HUES6 (cell line): ENCODE results near the gene COL15A1.

ENCODE experiments used
- H3K27ac ChIP-seq: 2 replicates; pipeline ENCODE4 v1.7.0; 2013; ENCODE audit warnings: low read depth, mild to moderate bottlenecking, low read length, inconsistent platforms
- H3K27me3 ChIP-seq: 2 replicates; pipeline ENCODE4 v1.6.1; 2013; ENCODE audit warnings: low read length; ENCODE audit not compliant: control insufficient read depth, insufficient read depth
- H3K36me3 ChIP-seq: 2 replicates; pipeline ENCODE4 v1.6.1; 2013; ENCODE audit warnings: low read length; ENCODE audit not compliant: control insufficient read depth, insufficient read depth
- H3K4me1 ChIP-seq: 2 replicates; pipeline ENCODE4 v1.6.1; 2013; ENCODE audit warnings: low read length; ENCODE audit not compliant: control insufficient read depth, insufficient read depth
- H3K4me3 ChIP-seq: 2 replicates; pipeline ENCODE4 v1.5.1; 2013; ENCODE audit warnings: low read depth, low read length
- H3K9ac ChIP-seq: one replicate; pipeline ENCODE4 v1.6.1; 2013; ENCODE audit warnings: mild to moderate bottlenecking, low read length
- H3K9me3 ChIP-seq: 2 replicates; pipeline ENCODE4 v1.6.1; 2013; ENCODE audit warnings: low read depth, low read length; ENCODE audit not compliant: control insufficient read depth, insufficient read depth

The COL15A1 gene

GRCh38 chr9:98929895-98930341 lies 13.8 kb upstream of the COL15A1 start:
- Histone ChIP-seq H3K4me1 (peaks cover 10% of the 10 kb centered on the region; the same call in 1 of the 2 replicates), H3K9me3 (no peaks in the 10 kb centered on the region), H3K4me3 (no peak overlapping the region), H3K36me3 (no peaks in the 10 kb centered on the region), H3K27ac (no peak overlapping the region), H3K9ac (no peak overlapping the region), H3K27me3 (no peaks in the 10 kb centered on the region)

- Histone ChIP-seq H3K4me1 (peaks cover 6% of the 10 kb centered on the region; the same call in 1 of the 2 replicates), H3K27ac (no peak overlapping the region), H3K4me3 (no peak overlapping the region), H3K36me3 (no peaks in the 10 kb centered on the region), H3K9ac (no peak overlapping the region), H3K9me3 (no peaks in the 10 kb centered on the region), H3K27me3 (no peaks in the 10 kb centered on the region)
Measured at GRCh38 chr9:98930792-98931191, 12.9 kb upstream of the COL15A1 start.

DNA sequence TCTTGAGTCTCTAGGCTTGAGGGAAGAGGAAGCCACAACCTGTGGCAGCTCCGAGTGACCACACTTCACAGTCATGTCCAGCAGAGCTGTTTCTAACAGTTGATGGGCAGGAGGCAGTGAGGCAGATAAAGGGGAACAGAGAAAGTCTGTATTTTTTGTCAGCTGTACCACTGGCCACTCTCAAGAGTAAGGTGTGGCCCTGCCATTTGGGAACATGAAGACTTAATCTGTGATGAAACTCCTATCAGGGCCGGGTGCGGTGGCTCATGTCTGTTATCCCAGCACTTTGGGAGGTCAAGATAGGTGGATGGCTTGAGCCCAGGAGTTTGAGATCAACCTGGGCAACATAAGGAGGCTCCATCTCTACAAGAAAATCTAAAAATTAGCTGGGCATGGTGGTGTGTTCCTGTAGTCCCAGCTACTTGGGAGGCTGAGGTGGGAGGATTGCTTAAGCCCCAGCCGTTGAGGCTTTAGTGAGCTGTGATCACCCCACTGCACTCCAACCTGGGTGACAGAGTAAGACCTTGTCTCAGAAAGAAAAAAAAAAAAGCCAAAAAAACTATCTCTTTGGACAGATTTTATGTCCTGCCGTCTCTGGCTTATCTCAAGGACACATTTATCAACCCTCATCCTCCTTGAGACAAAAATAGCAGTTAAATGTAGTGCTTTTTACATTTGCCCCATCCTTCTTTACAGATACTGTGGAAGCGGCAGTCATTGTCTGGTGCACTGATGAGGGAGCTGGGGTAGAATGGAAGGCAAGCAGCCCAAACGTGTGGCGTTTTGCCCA lies 11.9 kb upstream of the COL15A1 start:
- no peak overlapping the region for H3K4me3 ChIP-seq
- H3K27ac ChIP-seq: no peak overlapping the region
- H3K27me3 ChIP-seq: no peaks in the 10 kb centered on the region
- no peak overlapping the region for H3K9ac ChIP-seq
- peaks cover 6% of the 10 kb centered on the region; the same call in 1 of the 2 replicates for H3K4me1 ChIP-seq
- H3K36me3 ChIP-seq: no peaks in the 10 kb centered on the region
- H3K9me3 ChIP-seq: no peaks in the 10 kb centered on the region

DNA sequence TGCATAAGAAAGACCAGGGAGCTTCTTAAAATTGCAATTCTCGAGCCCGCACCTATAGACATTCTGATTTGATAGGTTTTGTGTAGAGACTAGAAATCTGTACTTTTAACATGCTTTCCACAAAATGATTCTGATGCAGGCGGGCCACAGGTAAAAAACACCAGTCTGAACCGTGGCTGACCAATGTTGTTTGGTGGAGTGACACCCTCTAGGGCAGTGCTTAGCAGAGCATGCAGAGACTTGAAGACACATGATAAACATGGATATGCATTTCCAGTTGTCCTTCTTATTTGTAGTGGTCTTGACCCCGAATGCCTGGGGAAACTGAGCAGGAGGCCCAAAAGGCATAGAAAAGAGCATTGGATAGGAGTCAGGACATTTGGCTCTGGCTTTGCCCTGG lies 10.5 kb upstream of the COL15A1 start:
- no peaks in the 10 kb centered on the region for H3K9me3 ChIP-seq
- H3K27ac ChIP-seq: no peak overlapping the region
- no peaks in the 10 kb centered on the region for H3K27me3 ChIP-seq
- no peak overlapping the region for H3K4me3 ChIP-seq
- peaks cover 4% of the 10 kb centered on the region; the same call in 1 of the 2 replicates for H3K4me1 ChIP-seq
- H3K36me3 ChIP-seq: no peaks in the 10 kb centered on the region
- H3K9ac ChIP-seq: no peak overlapping the region

- Histone ChIP-seq H3K4me3 (no peak overlapping the region), H3K4me1 (peaks cover 4% of the 10 kb centered on the region; the same call in 1 of the 2 replicates), H3K27me3 (peaks cover 7% of the 10 kb centered on the region; the same call in 1 of the 2 replicates), H3K9me3 (no peaks in the 10 kb centered on the region), H3K36me3 (no peaks in the 10 kb centered on the region), H3K27ac (no peak overlapping the region), H3K9ac (no peak overlapping the region)
Measured at GRCh38 chr9:98933890-98934289, 9.8 kb upstream of the COL15A1 start.

- H3K27ac ChIP-seq: no peak overlapping the region
- peaks cover 19% of the 10 kb centered on the region for H3K27me3 ChIP-seq
- H3K4me3 ChIP-seq: no peak overlapping the region
- no peaks in the 10 kb centered on the region for H3K36me3 ChIP-seq
- H3K9ac ChIP-seq: no peak overlapping the region
- no peaks in the 10 kb centered on the region for H3K9me3 ChIP-seq
- H3K4me1 ChIP-seq: 0 out of 2 replicates have a peak, but pooled peaks cover under 1% of the 10 kb centered on the region
Measured at GRCh38 chr9:98935071-98935505, 8.6 kb upstream of the COL15A1 start.

DNA sequence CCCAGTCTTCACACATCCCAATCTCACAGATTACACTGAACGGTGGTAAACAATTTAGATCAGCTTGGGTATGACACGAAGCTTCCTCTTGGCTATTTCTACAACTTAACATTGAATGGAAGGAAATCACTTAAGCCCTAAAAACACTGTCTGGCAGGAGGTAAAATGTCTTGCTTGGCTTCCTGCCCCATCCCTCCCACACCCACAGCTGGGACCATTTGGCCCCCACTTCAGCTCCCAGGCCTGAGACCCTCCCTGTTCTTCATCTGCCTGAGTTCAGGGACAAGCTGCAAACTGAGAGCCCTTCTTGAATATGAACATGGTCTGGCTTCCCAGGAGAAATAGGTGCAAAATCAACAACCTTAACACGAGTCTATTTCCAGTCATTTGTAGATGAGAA lies 3.4 kb upstream of the COL15A1 start:
- no peaks in the 10 kb centered on the region for H3K36me3 ChIP-seq
- no peak overlapping the region for H3K27ac ChIP-seq
- H3K4me3 ChIP-seq: no peak overlapping the region
- H3K9me3 ChIP-seq: no peaks in the 10 kb centered on the region
- H3K4me1 ChIP-seq: peaks cover 1% of the 10 kb centered on the region; the same call in 1 of the 2 replicates
- H3K9ac ChIP-seq: no peak overlapping the region
- peaks cover 71% of the 10 kb centered on the region for H3K27me3 ChIP-seq

- peaks cover 9% of the 10 kb centered on the region for H3K4me1 ChIP-seq
- H3K4me3 ChIP-seq: no peak overlapping the region
- H3K9ac ChIP-seq: no peak overlapping the region
- H3K27ac ChIP-seq: no peak overlapping the region
- peaks cover 88% of the 10 kb centered on the region for H3K27me3 ChIP-seq
- H3K9me3 ChIP-seq: no peaks in the 10 kb centered on the region
- H3K36me3 ChIP-seq: no peaks in the 10 kb centered on the region
Measured at GRCh38 chr9:98941946-98942523, 1.7 kb upstream of the COL15A1 start.

DNA sequence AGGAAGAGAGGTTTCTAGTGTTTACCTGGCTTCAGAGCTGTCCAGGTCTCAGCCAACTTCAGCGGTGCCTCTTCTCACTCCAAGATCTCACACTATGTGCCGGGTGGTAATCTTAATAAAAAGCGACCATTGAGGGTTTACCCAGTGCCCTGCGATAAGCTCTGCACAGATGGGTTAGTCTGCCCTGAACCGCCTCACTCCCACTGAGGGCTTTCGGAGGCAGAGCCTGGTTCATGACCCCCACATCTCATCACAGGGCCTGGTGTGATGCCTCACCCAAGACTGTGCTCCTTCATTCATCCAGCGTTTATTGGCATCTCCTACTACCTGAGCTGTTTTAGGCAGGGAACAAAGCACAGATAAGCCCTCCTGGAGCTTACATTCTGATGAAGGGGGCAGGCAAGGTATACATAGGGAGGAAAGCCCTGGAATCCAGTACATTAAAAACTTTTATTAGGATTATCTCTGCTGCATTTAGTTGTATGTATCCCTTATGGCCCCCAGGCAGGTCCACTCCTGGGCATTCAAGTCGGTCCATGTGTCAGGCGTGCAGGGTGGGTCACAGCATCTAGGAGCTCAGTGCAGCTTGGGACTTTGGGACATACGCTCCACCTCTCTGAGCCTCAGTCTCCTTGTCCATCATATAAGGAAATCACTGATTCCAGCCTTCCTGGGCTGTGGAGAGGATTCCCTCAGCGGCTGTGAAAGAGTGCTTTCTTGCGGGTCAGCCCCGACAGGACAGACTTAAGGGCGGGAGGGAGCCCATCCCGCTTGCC lies 613 bp upstream of the COL15A1 start:
- no peaks in the 10 kb centered on the region for H3K9me3 ChIP-seq
- no peaks in the 10 kb centered on the region for H3K36me3 ChIP-seq
- no peak overlapping the region for H3K9ac ChIP-seq
- H3K4me3 ChIP-seq: peak overlapping the region; percentile 67
- H3K27me3 ChIP-seq: peaks cover 90% of the 10 kb centered on the region
- peaks cover 9% of the 10 kb centered on the region for H3K4me1 ChIP-seq
- no peak overlapping the region for H3K27ac ChIP-seq

DNA sequence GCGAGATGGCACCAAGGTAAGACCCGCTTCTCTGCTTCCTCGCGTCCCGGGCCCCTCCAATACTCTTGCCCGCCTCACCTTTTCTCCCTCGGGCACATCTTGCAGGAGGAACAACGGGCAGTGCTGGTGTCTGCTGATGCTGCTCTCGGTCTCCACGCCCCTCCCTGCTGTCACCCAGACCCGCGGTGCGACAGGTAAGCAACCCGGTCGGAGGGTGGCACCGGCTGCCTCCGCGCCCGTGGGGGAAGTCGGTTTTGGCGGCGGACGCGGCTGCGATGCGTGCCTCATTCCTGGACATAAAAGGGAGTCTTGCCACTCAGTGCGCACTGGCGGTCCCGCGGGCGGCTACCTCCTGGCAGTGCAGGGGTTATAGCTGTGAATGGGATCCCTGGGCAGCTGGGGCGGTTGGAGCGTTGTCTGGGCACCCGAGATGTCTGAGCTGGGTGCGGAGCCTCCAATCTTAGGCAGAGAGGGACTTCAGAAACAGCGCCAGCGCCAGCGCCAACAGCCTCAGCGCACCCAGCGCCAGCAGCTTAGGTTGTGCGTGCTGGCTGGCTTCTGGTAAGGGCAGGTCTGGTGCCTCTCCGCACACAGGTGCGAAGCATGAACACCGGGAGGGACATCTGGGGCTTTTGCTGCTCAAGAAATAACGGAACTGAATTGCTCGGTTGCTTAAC lies 488 bp downstream of the COL15A1 start:
- peak overlapping the region; percentile 67 for H3K4me3 ChIP-seq
- peaks cover 9% of the 10 kb centered on the region for H3K4me1 ChIP-seq
- H3K36me3 ChIP-seq: no peaks in the 10 kb centered on the region
- no peaks in the 10 kb centered on the region for H3K9me3 ChIP-seq
- H3K27ac ChIP-seq: no peak overlapping the region
- no peak overlapping the region for H3K9ac ChIP-seq
- H3K27me3 ChIP-seq: peaks cover 83% of the 10 kb centered on the region
